Epithelial cell of prostate (primary cell): ENCODE results near the gene OR10H5.
"Not testable (repeated sequence)": the region's sequence is repeated elsewhere in the genome, so short reads cannot be mapped to it uniquely, and the experiment has no call there.

Source experiments
- DNase-seq: peaks from one replicate; pipeline ENCODE4 v3.0.0-alpha.2; 2011; ENCODE audit warnings: low read depth, low spot score
- H3K27ac ChIP-seq: fragments of 450-650 bp; 2 replicates; pipeline ENCODE4 v1.5.1; 2017; ENCODE audit warnings: mild to moderate bottlenecking

OR10H5 gene

DNA sequence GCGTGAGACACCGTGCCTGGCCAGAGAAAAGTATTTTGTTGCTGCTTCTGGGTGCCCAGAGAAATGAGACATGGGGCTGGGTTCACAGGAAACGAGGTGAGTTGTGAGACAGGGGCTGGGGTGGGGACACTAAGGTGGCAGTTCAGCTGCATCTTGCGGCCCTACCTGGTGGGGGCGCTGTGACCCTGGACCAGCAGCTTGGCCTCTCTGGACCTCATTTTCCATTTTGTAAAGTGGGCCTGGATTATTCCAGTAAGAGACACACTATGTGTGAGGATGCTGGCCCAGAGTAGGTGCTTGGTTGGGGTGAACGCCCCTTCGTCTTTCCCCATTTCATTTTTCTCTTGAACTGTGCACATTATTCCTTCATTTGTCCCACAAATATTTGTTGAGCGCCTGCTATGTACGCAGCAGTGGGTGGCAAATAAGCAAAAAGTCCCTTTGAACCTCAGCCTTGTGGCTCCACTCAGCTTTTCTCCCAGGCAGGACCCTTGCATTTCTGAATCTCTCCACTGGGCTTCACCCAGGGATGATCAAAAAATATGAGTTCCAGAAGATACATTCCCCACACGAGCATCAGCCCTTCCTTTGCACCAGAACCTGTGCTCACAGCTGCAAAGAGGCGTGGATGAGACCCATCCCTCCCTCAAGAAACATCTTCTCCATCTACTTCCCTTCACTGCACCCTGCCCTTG lies 54.6 kb downstream of the OR10H5 start:
- H3K27ac ChIP-seq = no peak overlapping the region

DNA sequence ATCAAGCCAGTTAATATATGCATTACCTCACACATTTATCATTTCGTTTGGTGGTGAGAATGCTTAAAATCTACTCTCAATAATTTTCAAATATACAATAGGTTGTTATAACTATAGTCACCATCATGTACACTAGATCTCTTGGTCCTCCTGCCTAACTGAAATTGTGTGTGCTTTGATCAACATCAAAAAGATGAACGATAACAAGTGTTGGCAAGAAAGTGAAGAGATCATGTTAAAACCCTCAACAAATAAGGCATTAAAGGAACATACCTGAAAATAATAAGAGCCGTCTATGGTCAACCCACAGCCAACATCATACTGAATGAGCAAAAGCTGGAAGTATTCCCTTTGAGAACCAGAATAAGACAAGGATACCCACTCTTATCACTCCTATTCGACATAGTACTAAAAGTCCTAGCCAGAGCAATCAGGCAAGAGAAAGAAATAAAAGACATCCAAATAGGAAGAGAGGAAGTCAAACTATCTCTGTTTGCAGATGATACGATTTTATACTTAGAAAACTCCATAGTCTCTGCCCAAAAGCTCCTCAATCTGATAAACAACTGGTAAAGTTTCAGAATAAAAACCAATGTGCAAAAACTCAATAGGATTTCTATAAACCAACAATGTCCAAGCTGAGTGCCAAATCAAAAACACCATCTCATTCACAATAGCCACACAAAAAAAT lies 55.9 kb downstream of the OR10H5 start:
- DNase-seq = no peak
- no peak overlapping the region for H3K27ac ChIP-seq

More for the DNA sequence above, 54.6 kb downstream of the OR10H5 start:
- DNase-seq = no peak

DNA sequence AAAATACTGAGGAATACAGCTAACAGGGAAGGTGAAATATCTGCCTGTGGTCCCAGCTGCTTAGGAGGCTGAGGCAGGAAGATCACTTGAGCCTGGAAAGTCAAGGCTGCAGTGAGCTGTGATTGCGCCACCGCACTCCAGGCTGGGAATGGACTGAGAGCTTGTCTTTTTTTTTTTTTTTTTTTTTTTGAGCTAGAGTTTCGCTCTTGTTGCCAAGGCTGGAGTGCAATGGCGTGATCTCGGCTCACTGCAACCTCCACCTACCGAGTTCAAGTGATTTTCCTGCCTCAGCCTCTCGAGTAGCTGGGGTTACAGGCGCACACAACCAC lies 56.4 kb downstream of the OR10H5 start:
- H3K27ac ChIP-seq, DNase-seq: not testable (repeated sequence)

DNA sequence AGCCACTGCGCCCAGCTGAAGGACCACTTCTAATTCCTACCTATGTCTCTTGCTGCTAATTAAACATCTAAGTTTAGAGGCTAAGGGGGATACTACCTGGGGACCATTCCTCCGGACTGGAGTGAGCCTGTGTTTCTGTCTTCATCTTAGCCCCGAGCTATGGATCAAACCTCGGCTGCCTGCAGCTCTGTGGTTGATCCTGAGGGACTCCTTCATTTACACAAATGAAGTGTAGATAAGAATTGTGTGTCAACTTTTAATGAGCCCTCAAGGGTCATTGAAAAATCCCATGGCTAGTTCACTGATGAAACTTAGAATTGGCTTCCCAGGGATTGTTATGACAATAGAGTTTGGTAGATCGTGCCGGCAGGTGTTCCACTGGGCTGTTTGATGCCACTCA lies 59.5 kb downstream of the OR10H5 start:
- DNase-seq = no peak
- no peak overlapping the region for H3K27ac ChIP-seq

DNA sequence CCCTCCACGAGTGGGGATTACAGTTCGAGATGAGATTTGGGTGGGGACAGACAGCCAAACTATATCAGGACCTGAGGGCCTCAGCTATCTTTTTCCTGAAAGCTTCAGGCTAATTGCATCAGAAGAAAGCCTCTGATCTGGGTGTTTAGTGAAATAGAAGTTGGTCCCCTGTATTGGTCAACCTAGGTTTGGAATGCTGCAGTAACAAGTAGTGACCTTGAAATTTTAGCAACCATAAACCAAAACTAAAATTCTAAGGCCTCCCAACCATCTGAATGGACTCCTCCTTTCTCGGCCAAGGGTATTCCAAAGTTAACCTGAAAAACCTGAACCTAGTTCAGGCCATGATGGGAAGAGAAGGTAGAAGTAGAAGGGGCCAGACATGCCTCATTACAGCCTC lies 62.9 kb downstream of the OR10H5 start:
- DNase-seq = no peak
- H3K27ac ChIP-seq = no peak overlapping the region
